Immature natural killer cell (primary cell): Measurements from ENCODE around the gene RACK1. TPM values are rescaled to one million over a fixed set of nuclear protein-coding genes. Genes with fewer than 3 reads are reported as not detected.
"Not testable (repeated sequence)": the region's sequence is repeated elsewhere in the genome, so short reads cannot be mapped to it uniquely, and the experiment has no call there.

Experiments used
- DNase-seq, 3 donors: peaks; one replicate each; pipeline ENCODE4 v3.0.0; 2022; ENCODE audit warnings: mixed read lengths in 1 of 3
- H3K27ac Mint-ChIP-seq, 6 donors: one replicate each; pipeline ENCODE4 v1.8.0; 2020; ENCODE audit warnings: mixed read lengths in 6 of 6, mild to moderate bottlenecking in 5 of 6, inconsistent platforms in 4 of 6, moderate library complexity in 3 of 6
- H3K27me3 Mint-ChIP-seq, 3 donors: one replicate each; pipeline ENCODE4 v1.8.0; 2020 to 2021; ENCODE audit warnings: low read depth in 3 of 3, mild to moderate bottlenecking in 3 of 3, mixed read lengths in 3 of 3, moderate library complexity in 3 of 3, inconsistent platforms in 1 of 3
- H3K36me3 Mint-ChIP-seq, 3 donors: one replicate each; pipeline ENCODE4 v1.8.0; 2020; ENCODE audit warnings: mixed read lengths in 3 of 3, inconsistent platforms in 2 of 3, mild to moderate bottlenecking in 2 of 3
- H3K4me1 Mint-ChIP-seq, 2 donors: one replicate each; pipeline ENCODE4 v1.8.0; 2020; ENCODE audit warnings: inconsistent platforms in 2 of 2, mild to moderate bottlenecking in 2 of 2, mixed read lengths in 2 of 2, moderate library complexity in 1 of 2
- H3K4me3 Mint-ChIP-seq, 5 donors: one replicate each; pipeline ENCODE4 v1.8.0; 2020; ENCODE audit warnings: mild to moderate bottlenecking in 5 of 5, mixed read lengths in 5 of 5, inconsistent platforms in 3 of 5, moderate library complexity in 3 of 5
- H3K9me3 Mint-ChIP-seq, 6 donors: one replicate each; pipeline ENCODE4 v1.8.0; 2020; ENCODE audit warnings: mild to moderate bottlenecking in 6 of 6, mixed read lengths in 6 of 6, inconsistent platforms in 4 of 6, moderate library complexity in 3 of 6
- polyA plus RNA-seq, 3 donors: library from polyadenylated mRNA; unstranded; fragments of 300-500 nt; fragmentation: Illumina TruSeq; gene quantifications; one replicate each; pipeline ENCODE4 v1.2.3, GENCODE V29; 2021

Gene RACK1
- polyA plus RNA-seq, 3 donors from 2014 or later = 1,093 to 1,304 (median 1,251) TPM

- H3K27me3 Mint-ChIP-seq, H3K4me3 Mint-ChIP-seq: not testable (repeated sequence)
Measured at GRCh38 chr5:181267291-181267904, 23.7 kb upstream of the RACK1 start.

GRCh38 chr5:181265092-181265671, 21.5 kb upstream of the RACK1 start:
- no peak for DNase-seq
- peaks cover 0 to 9% (median 3%) of the 10 kb centered on the region in 3 donors for H3K36me3 Mint-ChIP-seq
- peaks cover 19 to 20% of the 10 kb centered on the region in 2 donors for H3K4me1 Mint-ChIP-seq
- peak overlapping the region in 1 of 6 donors; percentile 89 for H3K27ac Mint-ChIP-seq
- H3K27me3 Mint-ChIP-seq = peaks cover 6 to 11% (median 8%) of the 10 kb centered on the region in 3 donors
- H3K9me3 Mint-ChIP-seq = no peaks in the 10 kb centered on the region
- H3K4me3 Mint-ChIP-seq = no peak overlapping the region

More at GRCh38 chr5:181267291-181267904, 23.7 kb upstream of the RACK1 start:
- H3K9me3 Mint-ChIP-seq, H3K27ac Mint-ChIP-seq, H3K36me3 Mint-ChIP-seq, DNase-seq, H3K4me1 Mint-ChIP-seq: not testable (repeated sequence)

- no peak for DNase-seq
- peaks cover 8 to 17% (median 8%) of the 10 kb centered on the region in 3 donors for H3K27me3 Mint-ChIP-seq
- H3K4me3 Mint-ChIP-seq = peak overlapping the region; percentile 13 to 99 (median 86)
- no peaks in the 10 kb centered on the region for H3K9me3 Mint-ChIP-seq
- peaks cover 34 to 36% of the 10 kb centered on the region in 2 donors for H3K4me1 Mint-ChIP-seq
- peaks cover 0 to 9% (median 3%) of the 10 kb centered on the region in 3 donors for H3K36me3 Mint-ChIP-seq
- peak overlapping the region in 4 of 6 donors; percentile 8 to 89 (median 57) for H3K27ac Mint-ChIP-seq
Measured at GRCh38 chr5:181263633-181264032, 19.9 kb upstream of the RACK1 start.

GRCh38 chr5:181261320-181262049, 17.8 kb upstream of the RACK1 start:
- Mint-ChIP-seq H3K27ac (peak overlapping the region; percentile 95 to 99 (median 98)), H3K36me3 (peaks cover 0 to 9% (median 3%) of the 10 kb centered on the region in 3 donors), H3K4me3 (peak overlapping the region; percentile 92 to 99 (median 98)), H3K9me3 (no peaks in the 10 kb centered on the region), H3K27me3 (peaks cover 8 to 17% (median 8%) of the 10 kb centered on the region in 3 donors), H3K4me1 (peaks cover 50 to 56% of the 10 kb centered on the region in 2 donors)
- DNase-seq = peak; percentile 82 to 84 (median 83)

GRCh38 chr5:181260720-181261319, 17.1 kb upstream of the RACK1 start, which contains the start of gene TRIM52:
TSS of gene TRIM52 (minus strand) at chr5:181261143. CDS start at chr5:181260813, 330 bp downstream.
- peak; percentile 90 to 93 (median 92) for DNase-seq
- H3K36me3 Mint-ChIP-seq = peaks cover 3 to 6% (median 3%) of the 10 kb centered on the region in 3 donors
- H3K27ac Mint-ChIP-seq = peak within 1 kb of the TSS; percentile 95 to 99 (median 98)
- H3K9me3 Mint-ChIP-seq = no peaks in the 10 kb centered on the region
- H3K4me1 Mint-ChIP-seq = peaks cover 57 to 63% of the 10 kb centered on the region in 2 donors
- H3K4me3 Mint-ChIP-seq = peak within 1 kb of the TSS; percentile 92 to 99 (median 98)
- peaks cover 8 to 17% (median 8%) of the 10 kb centered on the region in 3 donors for H3K27me3 Mint-ChIP-seq

GRCh38 chr5:181259974-181260719, 16.4 kb upstream of the RACK1 start:
- Mint-ChIP-seq H3K9me3 (no peaks in the 10 kb centered on the region), H3K4me3 (peak overlapping the region; percentile 92 to 99 (median 98)), H3K36me3 (peaks cover 6 to 12% (median 9%) of the 10 kb centered on the region in 3 donors), H3K27ac (peak overlapping the region; percentile 95 to 99 (median 98)), H3K4me1 (peaks cover 63 to 70% of the 10 kb centered on the region in 2 donors), H3K27me3 (peaks cover 8 to 17% (median 8%) of the 10 kb centered on the region in 3 donors)
- no peak for DNase-seq

GRCh38 chr5:181259283-181259682, 15.6 kb upstream of the RACK1 start:
- Mint-ChIP-seq H3K27me3 (peaks cover 8 to 17% (median 8%) of the 10 kb centered on the region in 3 donors), H3K9me3 (no peaks in the 10 kb centered on the region), H3K4me3 (peak overlapping the region; percentile 92 to 99 (median 98)), H3K27ac (peak overlapping the region; percentile 95 to 99 (median 98)), H3K4me1 (peaks cover 71 to 78% of the 10 kb centered on the region in 2 donors), H3K36me3 (peaks cover 6 to 20% (median 9%) of the 10 kb centered on the region in 3 donors)
- no peak for DNase-seq

- Mint-ChIP-seq H3K27me3 (peaks cover 8 to 17% (median 8%) of the 10 kb centered on the region in 3 donors), H3K36me3 (peaks cover 6 to 18% (median 9%) of the 10 kb centered on the region in 3 donors), H3K9me3 (no peaks in the 10 kb centered on the region), H3K27ac (peak overlapping the region; percentile 50 to 99 (median 96)), H3K4me1 (peaks cover 70 to 77% of the 10 kb centered on the region in 2 donors), H3K4me3 (peak overlapping the region; percentile 92 to 99 (median 98))
- no peak for DNase-seq
Measured at GRCh38 chr5:181258576-181258975, 14.9 kb upstream of the RACK1 start.

- Mint-ChIP-seq H3K27me3 (peaks cover 2 to 10% (median 3%) of the 10 kb centered on the region in 3 donors), H3K27ac (peak overlapping the region in 5 of 6 donors; percentile 40 to 78 (median 76)), H3K9me3 (no peaks in the 10 kb centered on the region), H3K4me3 (peak overlapping the region in 1 of 5 donors; percentile 10), H3K36me3 (peaks cover 6 to 19% (median 9%) of the 10 kb centered on the region in 3 donors), H3K4me1 (peaks cover 70 to 81% of the 10 kb centered on the region in 2 donors)
- no peak for DNase-seq
Measured at GRCh38 chr5:181255836-181256578, 12.3 kb upstream of the RACK1 start.

- peaks cover 64 to 81% of the 10 kb centered on the region in 2 donors for H3K4me1 Mint-ChIP-seq
- peaks cover 6 to 19% (median 9%) of the 10 kb centered on the region in 3 donors for H3K36me3 Mint-ChIP-seq
- no peak for DNase-seq
- H3K4me3 Mint-ChIP-seq = no peak overlapping the region
- peaks cover 0 to 6% (median 2%) of the 10 kb centered on the region in 3 donors for H3K27me3 Mint-ChIP-seq
- no peaks in the 10 kb centered on the region for H3K9me3 Mint-ChIP-seq
- peak overlapping the region in 4 of 6 donors; percentile 39 to 78 (median 76) for H3K27ac Mint-ChIP-seq
Measured at GRCh38 chr5:181255276-181255675, 11.6 kb upstream of the RACK1 start.

GRCh38 chr5:181248277-181248676, 4.6 kb upstream of the RACK1 start:
- H3K27ac Mint-ChIP-seq = peak overlapping the region; percentile 85 to 96 (median 92)
- peak overlapping the region; percentile 71 to 99 (median 89) for H3K4me3 Mint-ChIP-seq
- H3K9me3 Mint-ChIP-seq = no peaks in the 10 kb centered on the region
- peaks cover 62 to 80% of the 10 kb centered on the region in 2 donors for H3K4me1 Mint-ChIP-seq
- peaks cover 7 to 8% (median 7%) of the 10 kb centered on the region in 3 donors for H3K27me3 Mint-ChIP-seq
- DNase-seq = no peak
- peaks cover 0 to 3% (median 0%) of the 10 kb centered on the region in 3 donors for H3K36me3 Mint-ChIP-seq
